ELR (cell line): Measurements from ENCODE around the gene ARVCF.

Source experiments
- DNase-seq: peaks from one replicate; pipeline ENCODE4 v3.0.0-alpha.2; 2015; ENCODE audit warnings: low read depth

ARVCF gene

GRCh38 chr22:20015971-20016733 lies 471 bp downstream of the ARVCF start:
- peak; percentile 23 for DNase-seq

GRCh38 chr22:20015187-20015625 lies 1.4 kb downstream of the ARVCF start:
- DNase-seq: no peak

- DNase-seq: no peak
Measured at GRCh38 chr22:20014526-20015186, 2.0 kb downstream of the ARVCF start.

GRCh38 chr22:20013382-20013871 lies 3.2 kb downstream of the ARVCF start:
- peak; percentile 63 for DNase-seq

- no peak for DNase-seq
Measured at GRCh38 chr22:20012741-20013331, 3.8 kb downstream of the ARVCF start.

GRCh38 chr22:20011993-20012740 lies 4.5 kb downstream of the ARVCF start:
- DNase-seq: no peak

- DNase-seq: no peak
Measured at GRCh38 chr22:20011123-20011992, 5.3 kb downstream of the ARVCF start.

- no peak for DNase-seq
Measured at GRCh38 chr22:20010307-20011122, 6.1 kb downstream of the ARVCF start.

GRCh38 chr22:20009582-20010306 lies 6.9 kb downstream of the ARVCF start:
- no peak for DNase-seq

- no peak for DNase-seq
Measured at GRCh38 chr22:20009018-20009491, 7.6 kb downstream of the ARVCF start.

- peak; percentile 8 for DNase-seq
Measured at GRCh38 chr22:20008221-20008995, 8.2 kb downstream of the ARVCF start.

GRCh38 chr22:20004464-20004863 lies 12.2 kb downstream of the ARVCF start:
- no peak for DNase-seq

GRCh38 chr22:20003304-20003703 lies 13.3 kb downstream of the ARVCF start:
- DNase-seq: no peak

GRCh38 chr22:20002636-20003035 lies 14.0 kb downstream of the ARVCF start:
- no peak for DNase-seq

GRCh38 chr22:20002128-20002527 lies 14.5 kb downstream of the ARVCF start:
- DNase-seq: no peak

- DNase-seq: peak; percentile 62
Measured at GRCh38 chr22:20001082-20001638, 15.5 kb downstream of the ARVCF start.

GRCh38 chr22:20000246-20001081 lies 16.2 kb downstream of the ARVCF start:
- DNase-seq: no peak
